AG04449 (cell line): Measurements from ENCODE around the gene PCBP3.

ENCODE experiments used
- CTCF ChIA-PET: fragments of 350-600 bp; formaldehyde crosslinking; extraction: SDS; loops from one replicate; lab custom pipeline; 2021; ENCODE audit warnings: antibody characterized with exemption; lab: Yijun Ruan, JAX
- POLR2A ChIA-PET: fragments of 400-600, 350-600 bp; formaldehyde crosslinking; extraction: SDS; loops from one replicate; lab custom pipeline; 2020; ENCODE audit warnings: antibody characterized with exemption, inconsistent platforms; lab: Yijun Ruan, JAX
- DNase-seq: peaks from one replicate; pipeline ENCODE4 v3.0.0-alpha.2; 2010; ENCODE audit warnings: low read depth, low spot score
- H3K4me3 ChIP-seq: 2 replicates; pipeline ENCODE4 v1.5.1; 2011; ENCODE audit warnings: low read depth, mild to moderate bottlenecking, control low read depth, low read length
- CTCF ChIP-seq: IDR thresholded peaks from one replicate; pipeline ENCODE4 v1.5.1; 2011; ENCODE audit warnings: mild to moderate bottlenecking, moderate library complexity, low read length, control low read depth, inconsistent platforms; ENCODE audit not compliant: insufficient read depth; ENCODE audit errors: missing control alignments

The PCBP3 gene

DNA sequence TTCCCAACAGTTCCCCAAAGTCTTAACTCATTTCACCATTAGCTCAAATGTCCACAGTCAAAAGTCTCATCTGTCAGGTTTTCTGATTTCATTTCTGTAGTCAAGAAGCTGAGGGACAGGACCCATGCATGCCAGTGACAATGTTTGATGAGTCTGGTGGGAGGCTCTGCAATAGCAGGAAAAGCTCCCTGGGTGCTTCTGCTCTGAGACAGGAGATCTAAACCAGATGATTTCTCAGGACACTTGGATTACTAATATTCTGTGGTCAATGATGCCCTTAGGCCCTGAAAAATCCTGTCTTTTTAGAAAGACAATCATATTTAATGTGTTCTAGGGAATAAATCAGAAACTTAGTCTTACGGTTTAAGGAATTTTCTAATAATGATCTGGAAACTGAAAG is 56.4 kb downstream of the PCBP3 start:
- POLR2A ChIA-PET = no interaction called here
- no peak overlapping the region for H3K4me3 ChIP-seq
- TF ChIP-seq CTCF = no peak
- no peak for DNase-seq
- CTCF ChIA-PET = interaction anchor here (1.0 kb wide), 1 partner anchor 48 kb away, joined by 3 read pairs; no protein-coding TSS in a partner anchor

- no peak for TF ChIP-seq CTCF
- ChIA-PET POLR2A (no interaction called here), CTCF (interaction anchor here (1.0 kb wide), 1 partner anchor 48 kb away, joined by 3 read pairs; no protein-coding TSS in a partner anchor)
- no peak overlapping the region for H3K4me3 ChIP-seq
- no peak for DNase-seq
Measured at GRCh38 chr21:45700461-45700860, 56.9 kb downstream of the PCBP3 start.

DNA sequence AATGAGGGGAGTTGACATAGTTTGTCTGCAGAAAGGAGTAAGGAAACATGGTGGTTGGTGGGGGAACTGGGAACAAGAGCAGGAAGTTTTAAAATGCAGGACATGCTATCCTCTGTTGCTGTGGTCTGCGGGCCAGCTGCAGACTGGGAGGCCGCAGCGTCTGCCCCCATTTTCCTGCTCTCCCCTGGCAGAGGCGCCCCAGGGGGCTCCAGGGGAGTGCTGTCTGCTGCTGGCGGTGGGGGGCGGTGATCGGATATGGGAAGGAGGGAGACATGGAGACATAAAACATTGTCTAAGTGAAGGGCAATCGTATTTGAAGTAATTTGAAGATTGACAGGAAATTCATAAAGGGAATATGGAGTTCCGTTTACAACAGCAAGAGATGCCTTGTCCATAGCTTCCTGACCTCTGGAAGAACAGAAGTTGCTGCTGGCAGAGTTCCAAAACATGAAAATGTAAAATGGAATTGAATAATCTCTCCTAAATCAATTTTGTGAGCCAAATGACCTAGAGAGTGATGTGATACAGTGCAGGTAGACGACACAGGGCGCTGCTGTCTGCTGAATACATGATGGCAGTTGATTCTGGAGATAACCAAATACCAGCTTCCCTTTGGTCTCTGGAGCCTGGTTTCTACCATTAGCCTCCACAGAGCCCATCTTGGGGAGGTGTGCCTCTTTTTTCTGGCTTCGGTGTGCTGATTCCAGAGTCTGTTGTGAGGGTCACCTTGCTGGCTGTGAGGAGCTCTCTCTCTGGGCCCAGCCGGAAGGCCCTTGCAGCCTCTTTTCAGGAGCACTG is 61.0 kb downstream of the PCBP3 start:
- POLR2A ChIA-PET = no interaction called here
- CTCF ChIA-PET = no interaction called here
- no peak for TF ChIP-seq CTCF
- no peak overlapping the region for H3K4me3 ChIP-seq
- DNase-seq = no peak

DNA sequence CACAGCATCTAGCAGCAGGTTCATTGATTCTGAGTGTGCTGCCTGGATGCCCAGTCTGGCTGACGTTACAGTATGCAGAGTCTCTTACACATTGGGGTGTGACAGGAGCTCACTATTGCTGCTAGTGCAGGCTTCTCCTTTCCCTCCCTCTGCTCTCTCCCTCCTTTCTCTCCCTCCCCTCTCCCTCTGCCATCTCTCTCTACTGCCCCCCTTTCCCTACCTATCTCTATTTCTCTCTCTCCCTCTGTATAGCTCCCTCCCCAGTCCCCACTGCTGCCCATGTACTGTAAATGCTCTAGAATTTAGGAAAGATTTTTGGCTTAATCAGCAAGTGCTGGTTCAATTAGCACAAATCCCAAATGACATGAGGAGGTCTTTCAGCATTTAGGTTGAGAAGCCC is 62.8 kb downstream of the PCBP3 start:
- CTCF ChIA-PET = no interaction called here
- no peak for TF ChIP-seq CTCF
- POLR2A ChIA-PET = no interaction called here
- no peak for DNase-seq
- no peak overlapping the region for H3K4me3 ChIP-seq

DNA sequence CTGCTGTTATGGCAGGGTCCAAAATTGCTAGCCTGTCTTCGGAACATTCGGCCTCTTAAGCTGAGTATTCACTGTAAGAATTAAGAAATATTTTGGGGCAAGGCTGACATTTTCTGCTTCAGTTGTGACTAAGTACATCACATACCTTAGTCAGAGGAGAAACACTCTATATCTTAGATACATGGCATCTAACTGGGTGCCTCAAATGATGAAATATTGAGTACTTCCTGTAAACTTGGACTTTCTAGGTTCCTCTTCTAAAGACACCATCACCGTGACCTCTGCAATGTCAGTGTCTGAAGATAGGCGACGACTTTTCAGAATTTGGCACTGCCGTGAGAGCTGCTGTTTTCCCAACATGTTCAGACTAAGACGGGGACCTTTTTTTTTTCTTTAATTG is 65.6 kb downstream of the PCBP3 start:
- CTCF ChIA-PET = no interaction called here

More for the DNA sequence above, 65.6 kb downstream of the PCBP3 start:
- no peak for DNase-seq
- no peak for TF ChIP-seq CTCF
- POLR2A ChIA-PET = no interaction called here
- H3K4me3 ChIP-seq = no peak overlapping the region
